T-helper 2 cell treated with Interferon-gamma antibody and Interleukin-4, amounts not matched to agents 5 μg/mL and 100 μg/mL, for 36 hours (primary cell): Measurements from ENCODE around the gene PSMD11.
A peak's percentile ranks its signal among the peaks of the same experiment; 100 is the strongest.
"Not testable (repeated sequence)": the region's sequence is repeated elsewhere in the genome, so short reads cannot be mapped to it uniquely, and the experiment has no call there.

Source experiments
- DNase-seq: peaks from one replicate; pipeline ENCODE4 v3.0.0; 2021; ENCODE audit warnings: low spot score
- H3K27ac Mint-ChIP-seq: one replicate; pipeline ENCODE4 v1.8.0; 2021; ENCODE audit warnings: mild to moderate bottlenecking, mixed read lengths
- H3K27me3 Mint-ChIP-seq: one replicate; pipeline ENCODE4 v1.8.0; 2021; ENCODE audit warnings: low read depth, mixed read lengths
- H3K36me3 Mint-ChIP-seq: one replicate; pipeline ENCODE4 v1.8.0; 2021; ENCODE audit warnings: low read depth, mixed read lengths
- H3K4me1 Mint-ChIP-seq: one replicate; pipeline ENCODE4 v1.8.0; 2021; ENCODE audit warnings: low read depth, mixed read lengths
- H3K4me3 Mint-ChIP-seq: one replicate; pipeline ENCODE4 v1.8.0; 2022; ENCODE audit warnings: mild to moderate bottlenecking, moderate library complexity, mixed read lengths
- H3K9me3 Mint-ChIP-seq: one replicate; pipeline ENCODE4 v1.8.0; 2021; ENCODE audit warnings: mixed read lengths

The PSMD11 gene

DNA sequence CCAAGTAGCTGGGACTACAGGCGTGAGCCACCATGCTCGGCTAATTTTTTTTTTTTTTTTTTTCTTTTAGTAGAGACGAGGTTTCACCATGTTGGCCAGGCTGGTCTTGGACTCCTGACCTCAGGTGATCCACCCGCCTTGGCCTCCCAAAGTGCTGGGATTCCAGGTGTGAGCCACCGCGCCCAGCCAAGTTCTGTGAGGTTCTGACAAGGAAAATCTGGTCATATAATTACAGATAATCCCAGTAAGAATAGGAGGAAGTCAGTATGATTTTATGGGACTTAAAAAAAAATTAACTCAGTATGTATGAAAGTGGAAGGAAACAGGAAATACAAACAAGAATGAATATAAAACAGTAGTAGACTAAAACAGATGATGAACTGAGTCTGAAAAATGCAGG lies 6.1 kb downstream of the PSMD11 start:
- H3K27me3 Mint-ChIP-seq, DNase-seq, H3K27ac Mint-ChIP-seq, H3K4me3 Mint-ChIP-seq, H3K9me3 Mint-ChIP-seq: not testable (repeated sequence)
- Mint-ChIP-seq H3K4me1 (peaks cover 34% of the 10 kb centered on the region), H3K36me3 (peaks cover 72% of the 10 kb centered on the region)

DNA sequence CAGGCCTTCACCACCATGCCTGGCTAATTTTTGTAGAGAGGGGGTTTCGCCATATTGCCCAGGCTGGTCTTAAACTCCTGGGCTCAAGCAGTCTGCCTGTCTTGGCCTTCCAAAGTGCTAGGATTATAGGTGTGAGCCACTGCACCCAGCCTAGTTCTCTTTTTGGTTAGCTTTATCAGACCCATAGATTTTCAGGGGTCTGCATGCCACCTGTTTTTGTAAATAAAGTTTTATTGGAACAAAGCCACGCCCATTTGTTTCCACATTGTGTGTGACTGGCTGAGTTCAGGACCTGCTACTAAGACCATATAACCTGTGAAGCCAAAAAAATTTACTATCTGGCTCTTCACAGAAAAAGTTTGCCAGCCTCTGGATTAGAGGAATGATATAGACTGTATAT lies 7.6 kb downstream of the PSMD11 start:
- peaks cover 21% of the 10 kb centered on the region for H3K4me1 Mint-ChIP-seq
- no peak for DNase-seq
- no peak overlapping the region for H3K27ac Mint-ChIP-seq
- no peak overlapping the region for H3K4me3 Mint-ChIP-seq
- H3K27me3 Mint-ChIP-seq, result no peaks in the 10 kb centered on the region
- no peaks in the 10 kb centered on the region for H3K9me3 Mint-ChIP-seq
- peaks cover 65% of the 10 kb centered on the region for H3K36me3 Mint-ChIP-seq

DNA sequence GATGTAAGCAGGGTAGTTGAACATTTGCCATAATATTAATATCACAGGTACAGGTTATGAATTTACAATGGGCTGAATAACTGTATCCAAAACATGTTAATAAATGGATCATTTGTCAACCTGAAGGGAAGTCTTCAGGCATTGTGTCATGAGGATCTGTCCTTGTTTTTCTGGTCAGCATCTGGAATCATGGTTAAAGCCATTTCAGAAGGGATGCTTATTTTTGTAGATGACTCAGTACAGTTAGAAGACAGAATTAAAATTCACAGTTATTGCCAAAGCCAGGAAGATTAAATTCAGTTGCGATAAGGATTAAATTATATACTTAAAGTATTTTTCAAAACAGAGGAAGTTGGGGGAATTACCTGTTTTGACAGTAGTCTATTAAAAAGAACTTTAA lies 8.0 kb downstream of the PSMD11 start:
- Mint-ChIP-seq H3K9me3 (no peaks in the 10 kb centered on the region), H3K27me3 (no peaks in the 10 kb centered on the region), H3K27ac (no peak overlapping the region), H3K4me1 (peaks cover 18% of the 10 kb centered on the region), H3K36me3 (peaks cover 65% of the 10 kb centered on the region), H3K4me3 (no peak overlapping the region)
- DNase-seq, result no peak

DNA sequence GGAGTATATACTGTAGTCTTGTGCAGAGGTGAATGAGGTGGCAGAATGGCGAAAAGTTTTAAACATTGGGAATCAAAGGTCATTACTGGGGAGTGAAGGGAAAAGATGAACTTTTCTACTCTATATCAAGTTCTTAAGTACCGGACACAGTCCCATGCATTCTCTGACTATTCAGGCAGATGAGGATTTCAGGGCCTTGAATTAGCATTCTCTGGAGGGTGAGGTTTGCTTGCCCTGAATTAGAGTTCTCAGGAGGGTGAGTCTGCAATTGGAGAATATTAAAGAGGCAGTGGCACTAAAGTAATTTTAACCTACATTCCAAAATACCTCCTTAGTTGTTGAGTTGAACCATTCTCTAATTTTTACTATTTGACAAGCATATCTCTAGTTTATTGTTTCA lies 9.1 kb downstream of the PSMD11 start:
- peaks cover 23% of the 10 kb centered on the region for H3K4me1 Mint-ChIP-seq

DNA sequence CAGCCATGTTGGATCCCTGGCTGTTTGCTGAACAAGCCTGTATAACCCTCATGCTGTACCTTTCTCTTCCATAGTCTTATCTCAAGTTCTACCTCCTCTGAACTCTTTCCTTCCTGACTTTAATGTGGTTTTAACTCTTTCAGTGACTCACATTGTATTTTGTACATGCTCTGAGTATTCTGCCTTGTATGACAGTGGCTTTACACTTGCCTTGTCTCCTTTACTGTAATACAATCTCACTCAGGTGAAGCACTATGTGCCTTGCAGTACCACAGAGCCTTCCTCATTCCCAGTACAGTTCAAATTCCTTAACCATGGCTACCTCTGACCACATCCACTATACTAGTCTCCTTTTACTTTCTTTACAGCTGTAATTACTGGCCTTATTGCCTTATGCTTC lies 14.1 kb downstream of the PSMD11 start:
- Mint-ChIP-seq H3K4me3 (peak overlapping the region; percentile 2), H3K4me1 (peaks cover 27% of the 10 kb centered on the region)

More for the DNA sequence above, 9.1 kb downstream of the PSMD11 start:
- peaks cover 71% of the 10 kb centered on the region for H3K36me3 Mint-ChIP-seq
- no peak for DNase-seq
- H3K27ac Mint-ChIP-seq, result no peak overlapping the region
- H3K4me3 Mint-ChIP-seq, result no peak overlapping the region
- H3K27me3 Mint-ChIP-seq, result no peaks in the 10 kb centered on the region
- H3K9me3 Mint-ChIP-seq, result no peaks in the 10 kb centered on the region

DNA sequence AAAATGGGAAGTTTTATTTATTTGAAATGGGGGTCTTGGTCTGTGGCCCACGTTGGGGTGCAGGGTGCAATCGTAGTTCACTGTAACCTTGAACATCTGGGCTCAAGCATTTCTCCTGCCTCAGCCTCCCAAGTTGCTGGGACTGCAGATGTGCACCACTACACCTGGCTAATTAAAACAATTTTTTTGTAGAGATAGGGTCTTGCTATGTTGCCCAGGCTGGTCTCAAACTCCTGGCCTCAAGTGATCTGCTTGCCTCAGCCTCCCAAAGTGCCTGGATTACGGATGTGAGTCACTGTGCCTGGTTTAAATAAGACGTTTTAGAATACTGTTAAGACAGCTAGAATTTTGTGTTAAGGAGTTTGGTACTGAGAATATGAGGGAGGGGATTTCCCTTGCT lies 15.7 kb downstream of the PSMD11 start:
- Mint-ChIP-seq H3K36me3 (peaks cover 65% of the 10 kb centered on the region), H3K4me1 (peaks cover 22% of the 10 kb centered on the region), H3K4me3 (no peak overlapping the region), H3K27me3 (no peaks in the 10 kb centered on the region), H3K27ac (no peak overlapping the region), H3K9me3 (no peaks in the 10 kb centered on the region)
- no peak for DNase-seq

More for the DNA sequence above, 14.1 kb downstream of the PSMD11 start:
- no peak for DNase-seq
- Mint-ChIP-seq H3K9me3 (no peaks in the 10 kb centered on the region), H3K27me3 (no peaks in the 10 kb centered on the region), H3K36me3 (peaks cover 68% of the 10 kb centered on the region), H3K27ac (peak overlapping the region; percentile 42)

GRCh38 chr17:32461498-32461852 lies 17.2 kb downstream of the PSMD11 start:
- DNase-seq, result no peak
- Mint-ChIP-seq H3K4me3 (no peak overlapping the region), H3K36me3 (peaks cover 65% of the 10 kb centered on the region), H3K27me3 (no peaks in the 10 kb centered on the region), H3K4me1 (peaks cover 22% of the 10 kb centered on the region), H3K9me3 (no peaks in the 10 kb centered on the region), H3K27ac (peak overlapping the region; percentile 17)

DNA sequence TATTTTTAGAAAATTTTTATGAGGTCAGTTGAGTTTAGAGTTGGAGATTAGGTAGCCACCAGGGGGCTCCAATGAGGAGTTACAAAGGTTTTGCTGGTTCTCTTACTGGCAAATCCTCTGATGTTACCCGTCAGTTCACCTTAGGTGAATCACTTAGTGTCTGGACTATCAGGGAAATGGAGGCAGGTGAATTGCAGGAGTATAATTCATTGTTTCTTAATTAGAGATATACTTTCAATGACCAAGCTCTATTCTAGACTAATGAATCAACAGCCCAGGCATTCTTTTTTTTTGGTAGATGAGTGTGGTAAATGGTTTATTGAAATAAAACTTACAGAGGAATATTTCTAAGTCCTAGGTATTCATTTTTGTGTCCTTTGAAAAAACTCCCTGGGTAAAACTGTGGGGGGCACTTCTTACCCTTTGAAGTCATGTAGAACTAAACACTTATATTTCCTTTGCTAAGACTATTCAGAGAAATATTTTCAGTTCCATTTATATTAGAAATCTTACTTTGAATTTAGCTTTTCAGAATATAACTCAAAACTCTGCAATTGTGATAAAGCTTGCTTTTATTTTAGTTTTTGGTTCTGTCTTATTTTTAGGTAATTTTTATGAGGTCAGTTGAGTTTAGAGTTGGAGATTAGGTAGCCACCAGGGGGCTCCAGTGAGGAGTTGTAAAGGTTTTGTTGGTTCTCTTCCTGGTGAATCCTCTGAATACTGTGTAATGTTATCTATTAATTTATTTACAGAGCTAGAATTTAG lies 17.7 kb downstream of the PSMD11 start:
- peak; percentile 47 for DNase-seq
- H3K4me1 Mint-ChIP-seq, result peaks cover 19% of the 10 kb centered on the region
- H3K27ac Mint-ChIP-seq, result peak overlapping the region; percentile 17
- H3K4me3 Mint-ChIP-seq, result no peak overlapping the region
- no peaks in the 10 kb centered on the region for H3K27me3 Mint-ChIP-seq
- peaks cover 67% of the 10 kb centered on the region for H3K36me3 Mint-ChIP-seq
- no peaks in the 10 kb centered on the region for H3K9me3 Mint-ChIP-seq

- no peak for DNase-seq
- Mint-ChIP-seq H3K27ac (no peak overlapping the region), H3K9me3 (no peaks in the 10 kb centered on the region), H3K4me1 (peaks cover 13% of the 10 kb centered on the region), H3K36me3 (peaks cover 64% of the 10 kb centered on the region), H3K27me3 (no peaks in the 10 kb centered on the region), H3K4me3 (no peak overlapping the region)
These were observed 19.0 kb downstream of the PSMD11 start for GRCh38 chr17:32463304-32463703.

- Mint-ChIP-seq H3K9me3 (no peaks in the 10 kb centered on the region), H3K4me3 (no peak overlapping the region), H3K27ac (no peak overlapping the region), H3K27me3 (no peaks in the 10 kb centered on the region), H3K36me3 (peaks cover 63% of the 10 kb centered on the region), H3K4me1 (peaks cover 9% of the 10 kb centered on the region)
- DNase-seq, result no peak
These were observed 20.1 kb downstream of the PSMD11 start for GRCh38 chr17:32464374-32464773.

GRCh38 chr17:32467949-32468348 lies 23.6 kb downstream of the PSMD11 start:
- Mint-ChIP-seq H3K36me3 (peaks cover 60% of the 10 kb centered on the region), H3K27ac (no peak overlapping the region), H3K9me3 (no peaks in the 10 kb centered on the region), H3K27me3 (no peaks in the 10 kb centered on the region), H3K4me3 (no peak overlapping the region), H3K4me1 (no peaks in the 10 kb centered on the region)
- no peak for DNase-seq

- no peak overlapping the region for H3K27ac Mint-ChIP-seq
- DNase-seq, result no peak
- peaks cover 69% of the 10 kb centered on the region for H3K36me3 Mint-ChIP-seq
- no peaks in the 10 kb centered on the region for H3K9me3 Mint-ChIP-seq
- no peak overlapping the region for H3K4me3 Mint-ChIP-seq
- H3K27me3 Mint-ChIP-seq, result no peaks in the 10 kb centered on the region
- H3K4me1 Mint-ChIP-seq, result no peaks in the 10 kb centered on the region
These were observed 26.3 kb downstream of the PSMD11 start for GRCh38 chr17:32470405-32471167.

DNA sequence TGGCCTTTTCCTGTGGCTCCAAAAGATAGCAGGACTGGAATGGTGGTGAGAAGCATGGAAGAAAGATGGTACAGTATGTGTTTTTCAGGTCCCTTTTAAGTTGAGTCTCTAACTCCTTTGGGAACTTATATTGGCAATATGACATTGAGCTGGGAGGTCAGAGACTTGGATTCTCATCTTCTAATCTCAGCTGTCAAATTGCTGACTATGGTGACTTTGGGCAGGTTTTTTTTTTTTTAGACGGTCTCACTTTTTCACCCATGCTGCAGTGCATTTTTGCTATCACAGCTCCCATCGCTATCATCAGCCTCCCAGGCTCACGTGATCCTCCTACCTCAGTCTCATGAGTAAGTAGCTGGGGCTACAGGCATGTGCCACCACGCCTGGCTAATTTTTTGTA lies 27.3 kb downstream of the PSMD11 start:
- Mint-ChIP-seq H3K9me3 (no peaks in the 10 kb centered on the region), H3K4me1 (no peaks in the 10 kb centered on the region), H3K27ac (no peak overlapping the region), H3K4me3 (no peak overlapping the region), H3K36me3 (peaks cover 71% of the 10 kb centered on the region), H3K27me3 (no peaks in the 10 kb centered on the region)
- no peak for DNase-seq

DNA sequence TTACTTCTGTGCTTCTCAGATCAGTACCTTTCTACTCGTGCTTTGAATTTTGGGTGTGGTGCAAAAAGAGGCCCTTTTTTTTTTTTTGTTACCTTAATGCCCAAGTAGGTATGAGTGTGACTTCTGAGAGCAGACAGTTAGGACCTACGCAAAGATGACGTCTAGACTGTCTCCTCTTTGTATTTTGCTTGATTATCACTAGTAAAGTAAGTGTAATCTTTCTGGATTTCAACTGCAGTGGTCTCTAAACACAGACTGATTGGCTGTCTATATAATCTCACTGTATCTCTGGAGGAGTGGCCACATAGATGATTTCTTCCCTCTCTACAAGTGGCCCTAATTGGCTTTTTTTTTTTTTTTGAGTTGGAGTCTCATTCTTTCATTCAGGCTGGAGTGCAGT lies 30.9 kb downstream of the PSMD11 start:
- H3K27ac Mint-ChIP-seq, result no peak overlapping the region
- no peak for DNase-seq
- peaks cover 76% of the 10 kb centered on the region for H3K36me3 Mint-ChIP-seq
- H3K4me1 Mint-ChIP-seq, result no peaks in the 10 kb centered on the region
- no peaks in the 10 kb centered on the region for H3K9me3 Mint-ChIP-seq
- no peak overlapping the region for H3K4me3 Mint-ChIP-seq
- H3K27me3 Mint-ChIP-seq, result no peaks in the 10 kb centered on the region
